ENCODE measurements around the gene CERT1. TPM values are rescaled to one million over a fixed set of nuclear protein-coding genes. Genes with fewer than 3 reads are reported as not detected.

Gene CERT1
- total RNA-seq, 1 experiment from 2014 or later = 50.2 TPM

DNA sequence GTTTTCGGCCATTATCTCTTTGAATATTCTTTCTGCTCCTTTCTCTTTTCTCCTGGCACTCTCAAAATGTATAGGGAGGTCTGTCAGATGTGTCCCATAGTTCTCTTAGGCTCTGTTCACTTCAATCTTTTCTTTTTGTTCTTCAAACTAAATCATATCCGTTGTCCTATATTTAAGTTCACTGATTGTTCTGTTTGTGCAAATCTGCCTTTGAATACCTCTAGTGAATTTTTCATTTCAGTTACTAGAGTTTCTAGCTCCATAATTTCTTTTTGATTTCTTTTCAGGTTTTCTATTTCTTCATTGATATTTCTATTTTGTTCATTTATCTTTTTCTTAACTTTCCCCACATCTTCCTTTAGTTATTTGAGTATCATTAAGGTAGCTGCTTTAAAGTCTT, 65.4 kb downstream of the CERT1 start:
- Histone ChIP-seq H2AK5ac (ENCODE audit: insufficient read length, low read length) (no peak overlapping the region), H4K20me1 (ENCODE audit: control insufficient read depth, insufficient read depth, insufficient read length) (no peaks in the 10 kb centered on the region), H3K4me1 (ENCODE audit: insufficient read depth, low read length) (no peaks in the 10 kb centered on the region), H3K4ac (ENCODE audit: low read depth, low read length) (no peak overlapping the region), H3K27ac (ENCODE audit: insufficient read length, low read depth, low read length) (no peak overlapping the region), H4K5ac (ENCODE audit: insufficient read length, low read depth, low read length) (no peak overlapping the region), H3K27me3 (ENCODE audit: insufficient read depth, low read length) (no peaks in the 10 kb centered on the region), H3K79me2 (ENCODE audit: insufficient read depth, low read length) (no peaks in the 10 kb centered on the region), H3K14ac (ENCODE audit: insufficient read depth, low read length) (no peak overlapping the region), H4K8ac (replicated peaks; ENCODE audit: insufficient read length, low read depth, low read length) (no peak overlapping the region), H3K79me1 (ENCODE audit: insufficient read depth, low read depth, low read length, poor library complexity, severe bottlenecking) (no peaks in the 10 kb centered on the region), H3K56ac (ENCODE audit: insufficient read length, low read depth, low read length) (no peak overlapping the region), H2BK12ac (ENCODE audit: insufficient read length, low read depth, low read length) (no peak overlapping the region), H3K4me2 (ENCODE audit: insufficient read depth, insufficient read length, low read length) (no peak overlapping the region), H2BK120ac (ENCODE audit: low read depth, low read length, poor library complexity, severe bottlenecking) (no peak overlapping the region), H2BK5ac (ENCODE audit: insufficient read length, low read length) (no peak overlapping the region), H3K9ac (ENCODE audit: extremely low read depth, insufficient read length, low read length) (no peak overlapping the region), H3K23me2 (ENCODE audit: insufficient read length, low read depth, low read length, poor library complexity, severe bottlenecking) (no peaks in the 10 kb centered on the region), H3K18ac (ENCODE audit: insufficient read length, low read depth, low read length) (no peak overlapping the region), H4K91ac (ENCODE audit: insufficient read length, low read depth, low read length) (no peak overlapping the region), H2BK15ac (ENCODE audit: low read depth, low read length) (no peak overlapping the region), H3T11ph (ENCODE audit: low read length) (no peak overlapping the region), H2AFZ (ENCODE audit: low read length) (no peak overlapping the region), H3K9me3 (ENCODE audit: control insufficient read depth, low read depth, low read length) (no peaks in the 10 kb centered on the region), H3K23ac (ENCODE audit: insufficient read length, low read depth, low read length) (no peak overlapping the region), H2BK20ac (ENCODE audit: low read depth, low read length, poor library complexity, severe bottlenecking) (no peak overlapping the region)
- peaks cover 16 to 19% of the 10 kb centered on the region in 2 experiments for H3K4me1 Mint-ChIP-seq
- H3K27me3 Mint-ChIP-seq (ENCODE audit: low read depth) = no peaks in the 10 kb centered on the region
- DNase-seq = no peak
- peaks cover 2 to 15% (median 7%) of the 10 kb centered on the region in 3 experiments; a peak in 5 of 7 replicates for H3K36me3 Mint-ChIP-seq (ENCODE audit: insufficient read depth in 1 of 3, low read depth in 3 of 3)
- TF ChIP-seq, protein P1, sequence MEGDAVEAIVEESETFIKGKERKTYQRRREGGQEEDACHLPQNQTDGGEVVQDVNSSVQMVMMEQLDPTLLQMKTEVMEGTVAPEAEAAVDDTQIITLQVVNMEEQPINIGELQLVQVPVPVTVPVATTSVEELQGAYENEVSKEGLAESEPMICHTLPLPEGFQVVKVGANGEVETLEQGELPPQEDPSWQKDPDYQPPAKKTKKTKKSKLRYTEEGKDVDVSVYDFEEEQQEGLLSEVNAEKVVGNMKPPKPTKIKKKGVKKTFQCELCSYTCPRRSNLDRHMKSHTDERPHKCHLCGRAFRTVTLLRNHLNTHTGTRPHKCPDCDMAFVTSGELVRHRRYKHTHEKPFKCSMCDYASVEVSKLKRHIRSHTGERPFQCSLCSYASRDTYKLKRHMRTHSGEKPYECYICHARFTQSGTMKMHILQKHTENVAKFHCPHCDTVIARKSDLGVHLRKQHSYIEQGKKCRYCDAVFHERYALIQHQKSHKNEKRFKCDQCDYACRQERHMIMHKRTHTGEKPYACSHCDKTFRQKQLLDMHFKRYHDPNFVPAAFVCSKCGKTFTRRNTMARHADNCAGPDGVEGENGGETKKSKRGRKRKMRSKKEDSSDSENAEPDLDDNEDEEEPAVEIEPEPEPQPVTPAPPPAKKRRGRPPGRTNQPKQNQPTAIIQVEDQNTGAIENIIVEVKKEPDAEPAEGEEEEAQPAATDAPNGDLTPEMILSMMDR (conservative IDR thresholded peaks at IDR 0.05) = no peak
- H3K4me3 Mint-ChIP-seq = no peak overlapping the region
- no peak overlapping the region; a peak in 1 of 7 replicates for H3K27ac Mint-ChIP-seq
- WGBS (ENCODE audit: extremely low coverage, insufficient read length, low lambda C conversion rate) = no CpG with 5 or more reads among the region's 2 CpGs
- peaks cover 7 to 10% of the 10 kb centered on the region in 2 experiments; a peak in 4 of 5 replicates for H3K9me3 Mint-ChIP-seq

All from H9 (cell line).